Mesendoderm (in vitro differentiated cells): ENCODE measurements around the gene KIAA0513.

ENCODE experiments used
- DNase-seq: peaks from one replicate; pipeline ENCODE4 v3.0.0; 2013
- H2AK5ac ChIP-seq: 2 replicates; pipeline ENCODE4 v1.6.1; 2013; ENCODE audit warnings: low read length, inconsistent platforms
- H2BK120ac ChIP-seq: 2 replicates; pipeline ENCODE4 v1.6.1; 2013; ENCODE audit warnings: low read depth, mild to moderate bottlenecking, low read length, moderate library complexity, mixed read lengths
- H2BK15ac ChIP-seq: replicated peaks from 2 replicates; pipeline ENCODE4 v1.6.1; 2013; ENCODE audit warnings: low read depth, mild to moderate bottlenecking, moderate library complexity
- H2BK5ac ChIP-seq: 2 replicates; pipeline ENCODE4 v1.6.1; 2013; ENCODE audit warnings: low read length, inconsistent platforms
- H3K18ac ChIP-seq: 2 replicates; pipeline ENCODE4 v1.6.1; 2013; ENCODE audit warnings: mild to moderate bottlenecking, low read length, mixed read lengths
- H3K23ac ChIP-seq: one replicate; pipeline ENCODE4 v1.6.1; 2013; ENCODE audit warnings: low read length
- H3K27ac ChIP-seq: 2 replicates; pipeline ENCODE4 v1.5.1; 2013; ENCODE audit warnings: low read depth, mild to moderate bottlenecking, inconsistent platforms, low read length, moderate library complexity
- H3K27me3 ChIP-seq: 2 replicates; pipeline ENCODE4 v1.6.1; 2013; ENCODE audit warnings: low read length, control low read depth, mild to moderate bottlenecking, inconsistent platforms; ENCODE audit not compliant: insufficient read depth, poor library complexity
- H3K36me3 ChIP-seq: 2 replicates; pipeline ENCODE4 v1.6.1; 2013; ENCODE audit warnings: low read length, inconsistent platforms; ENCODE audit not compliant: control insufficient read depth, insufficient read depth
- H3K4ac ChIP-seq: one replicate; pipeline ENCODE4 v1.6.1; 2013; ENCODE audit warnings: low read depth, mild to moderate bottlenecking, low read length, moderate library complexity
- H3K4me1 ChIP-seq: 2 replicates; pipeline ENCODE4 v1.6.1; 2013; ENCODE audit warnings: low read depth, low read length, inconsistent platforms; ENCODE audit not compliant: control insufficient read depth
- H3K4me2 ChIP-seq: 2 replicates; pipeline ENCODE4 v1.6.1; 2013; ENCODE audit warnings: low read length
- H3K4me3 ChIP-seq: 2 replicates; pipeline ENCODE4 v1.5.1; 2013; ENCODE audit warnings: mild to moderate bottlenecking, low read length
- H3K56ac ChIP-seq: one replicate; pipeline ENCODE4 v1.6.1; 2013; ENCODE audit warnings: low read length
- H3K79me1 ChIP-seq: 2 replicates; pipeline ENCODE4 v1.6.1; 2013; ENCODE audit warnings: low read length, inconsistent platforms
- H3K79me2 ChIP-seq: 2 replicates; pipeline ENCODE4 v1.6.1; 2013; ENCODE audit warnings: mild to moderate bottlenecking, low read length; ENCODE audit not compliant: control insufficient read depth, insufficient read depth
- H3K9ac ChIP-seq: 2 replicates; pipeline ENCODE4 v1.6.1; 2013; ENCODE audit warnings: low read length, inconsistent platforms
- H4K5ac ChIP-seq: one replicate; pipeline ENCODE4 v1.6.1; 2013; ENCODE audit warnings: low read length
- H4K8ac ChIP-seq: one replicate; pipeline ENCODE4 v1.6.1; 2013; ENCODE audit warnings: low read depth, mild to moderate bottlenecking, control low read depth, low read length, moderate library complexity
- WGBS: extraction: QIAGEN DNeasy Blood & Tissue Kit; methylation state at CpG from one replicate; pipeline ENCODE4 v1.1.7; 2013; ENCODE audit warnings: low lambda C conversion rate, missing lambda C conversion rate; ENCODE audit not compliant: insufficient coverage; ENCODE audit errors: extremely low coverage; 5-methylcytosine and 5-hydroxymethylcytosine counted together

Gene KIAA0513

DNA sequence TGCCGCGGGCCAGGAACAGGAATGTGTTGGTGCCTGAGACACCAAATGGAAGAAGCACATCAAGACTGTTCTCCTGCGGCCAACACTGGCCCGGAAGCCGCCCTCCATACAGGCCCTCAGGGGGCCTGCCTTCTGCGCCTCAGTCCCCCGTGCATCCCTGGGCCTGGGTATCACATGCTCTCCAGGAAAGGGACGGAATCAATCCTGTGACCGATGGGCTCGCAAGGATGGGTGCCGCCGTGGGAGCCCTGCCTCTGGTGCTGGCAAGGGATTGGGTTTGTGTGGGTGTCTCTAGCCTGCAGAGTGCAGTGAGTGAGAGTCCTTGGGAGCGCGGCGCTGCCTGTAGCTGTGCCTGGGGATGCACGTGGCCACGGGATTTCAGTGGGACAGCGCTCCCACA, 65.3 kb downstream of the KIAA0513 start:
- WGBS, result no CpG with 5 or more reads among the region's 18 CpGs
- H3K27ac ChIP-seq, result no peak overlapping the region
- no peak overlapping the region for H3K4me3 ChIP-seq
- H3K18ac ChIP-seq, result no peak overlapping the region
- no peak overlapping the region for H3K23ac ChIP-seq
- H3K4me2 ChIP-seq, result no peak overlapping the region
- H3K4ac ChIP-seq, result no peak overlapping the region
- H4K5ac ChIP-seq, result no peak overlapping the region
- H3K9ac ChIP-seq, result no peak overlapping the region
- H2BK5ac ChIP-seq, result no peak overlapping the region
- no peak overlapping the region for H3K56ac ChIP-seq
- no peaks in the 10 kb centered on the region for H3K4me1 ChIP-seq
- no peaks in the 10 kb centered on the region for H3K27me3 ChIP-seq
- no peak overlapping the region for H2BK15ac ChIP-seq
- no peaks in the 10 kb centered on the region for H3K79me2 ChIP-seq
- no peak overlapping the region for H2AK5ac ChIP-seq
- DNase-seq, result no peak
- no peak overlapping the region for H4K8ac ChIP-seq
- no peaks in the 10 kb centered on the region for H3K79me1 ChIP-seq
- H2BK120ac ChIP-seq, result no peak overlapping the region
- H3K36me3 ChIP-seq, result no peaks in the 10 kb centered on the region

DNA sequence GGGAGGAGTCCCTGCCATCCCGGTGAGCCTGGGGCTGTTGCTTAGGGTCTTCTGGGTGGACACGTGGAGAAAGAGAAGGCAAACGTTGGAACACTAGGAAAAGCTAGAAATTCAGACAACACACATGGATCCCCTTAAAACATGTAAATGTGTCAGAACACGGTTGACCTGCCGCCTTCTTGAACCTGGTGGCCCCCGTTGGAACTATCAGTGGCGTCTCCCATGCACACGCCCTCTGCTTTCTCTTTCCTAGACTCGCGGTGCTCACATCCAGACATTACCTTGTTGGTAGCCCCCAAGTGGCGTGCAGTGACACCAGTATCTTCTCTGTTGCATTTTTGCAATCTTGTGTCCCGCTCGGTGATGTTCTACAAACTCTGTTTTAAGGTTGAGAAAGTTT, 66.1 kb downstream of the KIAA0513 start:
- Histone ChIP-seq H4K5ac (no peak overlapping the region), H3K4me3 (no peak overlapping the region), H3K79me2 (no peaks in the 10 kb centered on the region), H3K27ac (no peak overlapping the region), H3K4ac (no peak overlapping the region), H3K36me3 (no peaks in the 10 kb centered on the region), H3K4me1 (no peaks in the 10 kb centered on the region), H3K27me3 (no peaks in the 10 kb centered on the region), H3K18ac (no peak overlapping the region), H3K4me2 (no peak overlapping the region), H2BK120ac (no peak overlapping the region), H3K9ac (no peak overlapping the region), H2BK5ac (no peak overlapping the region), H2BK15ac (no peak overlapping the region), H4K8ac (no peak overlapping the region), H2AK5ac (no peak overlapping the region), H3K56ac (no peak overlapping the region), H3K79me1 (no peaks in the 10 kb centered on the region), H3K23ac (no peak overlapping the region)
- DNase-seq, result no peak
- WGBS, result no CpG with 5 or more reads among the region's 13 CpGs

DNA sequence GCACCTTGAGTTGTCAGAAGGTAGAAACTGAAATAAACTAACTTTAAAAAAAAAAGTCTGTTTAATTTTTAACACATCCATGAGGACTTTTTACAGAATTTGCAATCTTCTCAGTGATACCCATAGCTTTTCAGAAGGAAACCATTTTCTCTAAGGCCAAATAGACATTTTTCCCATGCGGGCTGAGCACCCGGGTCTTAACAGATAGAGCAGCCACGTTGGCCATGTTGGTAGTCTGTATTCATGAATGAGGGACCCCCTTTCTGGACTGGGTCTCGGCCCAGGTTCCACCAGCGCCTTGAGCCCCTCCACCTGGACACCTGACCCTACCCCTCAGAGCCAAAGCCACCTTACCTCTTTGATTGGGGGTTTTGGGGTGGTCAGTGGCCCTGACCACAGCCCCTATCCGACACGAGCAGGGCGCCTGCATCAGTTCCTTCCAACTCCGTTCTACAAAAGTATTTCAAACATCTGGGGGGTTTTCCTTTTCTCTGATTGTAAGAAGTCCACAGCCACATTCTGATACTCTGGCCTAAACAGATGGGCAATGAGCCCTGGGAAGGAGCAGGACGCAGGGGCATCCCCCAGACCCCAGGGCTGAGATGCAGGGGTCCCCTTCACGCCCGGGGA, 66.7 kb downstream of the KIAA0513 start:
- no peak overlapping the region for H2BK5ac ChIP-seq
- no peaks in the 10 kb centered on the region for H3K79me2 ChIP-seq
- H2BK120ac ChIP-seq, result no peak overlapping the region
- no peaks in the 10 kb centered on the region for H3K27me3 ChIP-seq
- no CpG with 5 or more reads among the region's 12 CpGs for WGBS
- no peak overlapping the region for H3K4me2 ChIP-seq
- H3K9ac ChIP-seq, result no peak overlapping the region
- no peak overlapping the region for H4K8ac ChIP-seq
- H3K4ac ChIP-seq, result no peak overlapping the region
- no peak overlapping the region for H4K5ac ChIP-seq
- no peak overlapping the region for H2BK15ac ChIP-seq
- H3K18ac ChIP-seq, result no peak overlapping the region
- no peak overlapping the region for H3K4me3 ChIP-seq
- no peak overlapping the region for H3K27ac ChIP-seq
- H3K4me1 ChIP-seq, result no peaks in the 10 kb centered on the region
- no peak overlapping the region for H3K56ac ChIP-seq
- H3K79me1 ChIP-seq, result no peaks in the 10 kb centered on the region
- no peak overlapping the region for H2AK5ac ChIP-seq
- DNase-seq, result no peak
- no peaks in the 10 kb centered on the region for H3K36me3 ChIP-seq
- no peak overlapping the region for H3K23ac ChIP-seq

DNA sequence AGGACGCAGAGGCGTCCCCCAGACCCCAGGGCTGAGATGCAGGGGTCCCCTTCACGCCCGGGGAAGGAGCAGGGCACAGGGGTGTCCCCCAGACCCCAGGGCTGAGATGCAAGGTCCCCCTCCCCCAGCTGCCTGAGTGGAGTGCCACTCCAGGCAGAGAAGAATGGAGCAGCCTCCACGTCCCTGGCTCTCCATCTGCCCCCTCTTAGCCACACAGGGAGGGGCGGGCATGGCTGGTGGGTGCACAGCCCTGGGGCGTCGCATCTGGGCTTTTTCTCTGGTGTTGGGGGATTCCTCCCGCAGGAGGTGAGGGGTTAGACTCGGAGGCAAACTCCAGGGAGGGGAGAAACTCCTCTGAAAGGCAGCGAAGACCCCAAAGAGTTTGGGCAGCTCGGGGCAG, 67.2 kb downstream of the KIAA0513 start:
- no peak overlapping the region for H3K27ac ChIP-seq
- no peaks in the 10 kb centered on the region for H3K79me1 ChIP-seq
- no peaks in the 10 kb centered on the region for H3K36me3 ChIP-seq
- no peak overlapping the region for H3K4me2 ChIP-seq
- H3K27me3 ChIP-seq, result no peaks in the 10 kb centered on the region
- H3K4me3 ChIP-seq, result no peak overlapping the region
- H2BK120ac ChIP-seq, result no peak overlapping the region
- no peak overlapping the region for H3K56ac ChIP-seq
- H3K4ac ChIP-seq, result no peak overlapping the region
- H2AK5ac ChIP-seq, result no peak overlapping the region
- H2BK15ac ChIP-seq, result no peak overlapping the region
- no CpG with 5 or more reads among the region's 12 CpGs for WGBS
- no peaks in the 10 kb centered on the region for H3K4me1 ChIP-seq
- H2BK5ac ChIP-seq, result no peak overlapping the region
- no peak overlapping the region for H3K18ac ChIP-seq
- DNase-seq, result no peak
- no peak overlapping the region for H3K9ac ChIP-seq
- H4K8ac ChIP-seq, result no peak overlapping the region
- H4K5ac ChIP-seq, result no peak overlapping the region
- H3K23ac ChIP-seq, result no peak overlapping the region
- H3K79me2 ChIP-seq, result no peaks in the 10 kb centered on the region

DNA sequence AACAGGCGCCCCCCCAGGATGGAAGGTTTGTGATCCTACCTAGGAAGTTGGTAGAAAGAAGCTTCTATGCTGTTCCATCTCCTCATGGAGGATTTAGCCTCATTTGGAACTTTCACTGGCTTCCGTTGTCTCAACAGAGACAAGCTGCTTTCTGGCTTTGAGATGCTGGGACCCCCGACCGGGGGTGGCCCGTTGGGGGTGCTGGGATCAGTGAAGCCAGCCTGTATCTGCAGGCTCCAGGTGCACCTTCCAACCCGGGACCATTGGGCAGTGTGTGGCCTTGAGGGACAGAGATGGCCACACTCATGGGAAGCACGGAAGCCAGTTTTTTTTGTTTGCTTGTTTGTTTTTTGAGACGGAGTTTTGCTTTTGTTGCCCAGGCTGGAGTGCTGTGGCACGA, 69.3 kb downstream of the KIAA0513 start:
- H4K8ac ChIP-seq, result no peak overlapping the region
- no peak overlapping the region for H2BK15ac ChIP-seq
- H3K4me2 ChIP-seq, result no peak overlapping the region
- H2AK5ac ChIP-seq, result no peak overlapping the region
- no peak overlapping the region for H2BK5ac ChIP-seq
- no peak overlapping the region for H3K9ac ChIP-seq
- no peak overlapping the region for H3K27ac ChIP-seq
- H3K79me1 ChIP-seq, result no peaks in the 10 kb centered on the region
- H3K27me3 ChIP-seq, result no peaks in the 10 kb centered on the region
- DNase-seq, result no peak
- no peak overlapping the region for H3K4me3 ChIP-seq
- no peak overlapping the region for H2BK120ac ChIP-seq
- H3K4me1 ChIP-seq, result no peaks in the 10 kb centered on the region
- no peaks in the 10 kb centered on the region for H3K79me2 ChIP-seq
- H3K18ac ChIP-seq, result no peak overlapping the region
- no peaks in the 10 kb centered on the region for H3K36me3 ChIP-seq
- H3K4ac ChIP-seq, result no peak overlapping the region
- WGBS, result no CpG with 5 or more reads among the region's 9 CpGs
- no peak overlapping the region for H3K56ac ChIP-seq
- no peak overlapping the region for H3K23ac ChIP-seq
- no peak overlapping the region for H4K5ac ChIP-seq

DNA sequence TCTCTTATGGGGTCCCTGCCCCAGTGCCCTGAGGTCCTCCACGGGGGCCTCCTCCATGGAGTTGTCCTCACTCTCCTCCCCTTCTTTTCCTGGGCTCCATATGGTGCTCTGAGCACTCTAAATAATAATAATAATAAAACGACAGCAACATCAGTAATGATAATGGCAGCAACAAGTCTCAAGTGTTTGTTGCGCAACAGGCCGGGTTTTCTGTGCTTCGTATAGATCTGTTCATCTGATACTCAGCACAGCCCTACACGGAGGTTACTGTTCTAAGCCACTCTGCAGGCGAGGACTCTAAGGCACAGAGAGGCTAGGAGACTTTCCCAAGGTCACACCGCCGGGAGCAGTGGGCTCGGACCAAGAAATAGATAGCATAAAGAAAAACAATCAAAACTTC, 71.0 kb downstream of the KIAA0513 start:
- Histone ChIP-seq H3K4me1 (no peaks in the 10 kb centered on the region), H4K8ac (no peak overlapping the region), H2BK15ac (no peak overlapping the region), H3K27me3 (no peaks in the 10 kb centered on the region), H3K4ac (no peak overlapping the region), H3K4me3 (no peak overlapping the region), H4K5ac (no peak overlapping the region), H3K79me1 (no peaks in the 10 kb centered on the region), H3K4me2 (no peak overlapping the region), H3K18ac (no peak overlapping the region), H3K23ac (no peak overlapping the region), H3K56ac (no peak overlapping the region), H2AK5ac (no peak overlapping the region), H2BK5ac (no peak overlapping the region), H3K36me3 (no peaks in the 10 kb centered on the region), H3K79me2 (no peaks in the 10 kb centered on the region), H3K27ac (no peak overlapping the region), H2BK120ac (no peak overlapping the region), H3K9ac (no peak overlapping the region)
- DNase-seq, result no peak
- no CpG with 5 or more reads among the region's 10 CpGs for WGBS
